Aorta (tissue), 5 donors: ENCODE data around the gene ANKAR. TPM values are rescaled to one million over a fixed set of nuclear protein-coding genes. Genes with fewer than 3 reads are reported as not detected.
"Not testable (repeated sequence)": the region's sequence is repeated elsewhere in the genome, so short reads cannot be mapped to it uniquely, and the experiment has no call there.

ENCODE experiments used
- ATAC-seq: fragments of 200-7000 bp; cut with Tn5 transposase; one replicate; pipeline ENCODE4 v1.9.1; 2022; ENCODE audit warnings: moderate library complexity; ENCODE audit not compliant: low FRiP score
- DNase-seq, 2 donors: peaks; one replicate each; pipeline ENCODE4 v3.0.0-alpha.2; 2020
- H3K27ac ChIP-seq, 2 donors: one replicate each; pipeline ENCODE4 v1.5.1; 2013; ENCODE audit warnings: low read length in 2 of 2, mild to moderate bottlenecking in 2 of 2, moderate library complexity in 2 of 2, control low read depth in 1 of 2, inconsistent platforms in 1 of 2, low read depth in 1 of 2
- H3K27me3 ChIP-seq, 2 donors: one replicate each; pipeline ENCODE4 v1.6.1; 2013; ENCODE audit warnings: control low read depth in 1 of 2, low read length in 1 of 2, mild to moderate bottlenecking in 1 of 2, moderate library complexity in 1 of 2; ENCODE audit not compliant: insufficient read depth in 2 of 2, control insufficient read depth in 1 of 2
- H3K36me3 ChIP-seq, 2 donors: one replicate each; pipeline ENCODE4 v1.6.1; 2013; ENCODE audit warnings: control low read depth in 1 of 2, low read length in 1 of 2, mild to moderate bottlenecking in 1 of 2; ENCODE audit not compliant: insufficient read depth in 2 of 2, control insufficient read depth in 1 of 2
- H3K4me1 ChIP-seq, 2 donors: one replicate each; pipeline ENCODE4 v1.6.1; 2013; ENCODE audit warnings: low read length in 2 of 2, control low read depth in 1 of 2, mild to moderate bottlenecking in 1 of 2, moderate library complexity in 1 of 2; ENCODE audit not compliant: insufficient read depth in 2 of 2, control insufficient read depth in 1 of 2
- H3K4me3 ChIP-seq, 2 donors: one replicate each; pipeline ENCODE4 v1.5.1; 2013; ENCODE audit warnings: low read length in 2 of 2, control low read depth in 1 of 2, mild to moderate bottlenecking in 1 of 2
- H3K9me3 ChIP-seq: one replicate; pipeline ENCODE4 v1.6.1; 2013; ENCODE audit warnings: mild to moderate bottlenecking, low read length; ENCODE audit not compliant: control insufficient read depth
- whole genome bisulfite sequencing, 2 donors: extraction: QIAGEN DNeasy Blood & Tissue Kit; methylation state at CpG; one replicate each; pipeline ENCODE4 v1.1.7; 2013; 5-methylcytosine and 5-hydroxymethylcytosine counted together
- intact Hi-C, 2 donors: fragments of 100-400 bp; cut with DNase I; formaldehyde crosslinking; loops; one replicate each; pipeline versions ENCODE4 v1.14.2 to v1.15.0; 2022
- polyA plus RNA-seq, 2 donors: library from polyadenylated mRNA; stranded (reverse); fragments of 200-250 nt; gene quantifications; one replicate each; pipeline ENCODE4 v1.2.3, GENCODE V29; 2013
- total RNA-seq, 2 donors: library from RNA; stranded (reverse); fragmentation: NEBNext Ultra II Directional; extraction: Animal tissue kit (Norgen Biotek cat#: 25700); gene quantifications; one replicate each; pipeline ENCODE4 v1.2.1, GENCODE V29; 2021
- donor health status: healthy with polysubstance abuse.
- donor health status: Bipolar disorder and iron deficiency.
- donor health status: DM: no; HTN: no; CAD: no.
- donor health status: DM: no; HTN: no; CAD: no.
- donor health status: DM: yes; HTN: yes; CAD: no.

ANKAR gene
- total and polyA plus RNA-seq, 4 donors = 1.0 to 27.2 (median 13.2) TPM

DNA sequence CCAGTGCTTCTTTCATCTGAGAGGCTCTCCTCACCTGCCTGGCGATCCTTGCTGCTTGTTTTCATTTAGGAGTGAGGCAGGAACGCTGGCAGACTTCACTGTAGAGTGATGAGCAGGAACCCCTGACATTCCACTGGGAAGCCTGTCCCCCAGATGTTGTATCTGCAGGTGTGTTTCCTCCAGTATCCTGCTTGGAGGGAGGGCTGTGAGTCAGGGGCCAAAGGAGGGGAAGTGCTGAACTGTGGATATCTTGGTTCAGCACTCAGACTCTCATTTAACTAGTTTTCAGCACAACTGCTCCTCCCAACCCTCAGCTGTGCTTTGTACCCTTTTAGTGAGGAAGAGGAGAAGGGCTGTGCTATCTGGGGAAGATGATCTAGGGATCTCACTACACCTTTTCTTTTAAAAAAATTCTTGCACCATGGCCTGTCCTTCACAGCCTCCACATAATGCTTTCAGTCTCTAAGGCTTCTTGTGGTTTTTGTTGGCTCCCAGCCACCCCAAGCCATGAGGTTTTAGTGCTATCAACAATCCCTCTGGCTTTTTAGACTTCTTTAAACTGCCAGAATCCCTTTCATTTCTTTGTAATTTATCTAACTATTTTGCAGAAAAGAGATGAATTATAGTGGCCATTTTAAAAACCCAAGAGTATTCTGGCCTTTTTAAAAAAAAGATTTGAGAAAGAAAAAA is 11.2 kb downstream of the ANKAR start:
- DNase-seq (peak in 1 of 2 donors; percentile 67), ATAC-seq (no peak)
- Histone ChIP-seq H3K36me3 (no peaks in the 10 kb centered on the region), H3K27me3 (no peaks in the 10 kb centered on the region), H3K27ac (no peak overlapping the region), H3K4me3 (no peak overlapping the region), H3K4me1 (no peaks in the 10 kb centered on the region), H3K9me3 (no peaks in the 10 kb centered on the region)
- intact Hi-C loops = no loop called here
- WGBS, 2 donors = 83 to 87% methylated on average over 2 of the region's 2 CpGs

DNA sequence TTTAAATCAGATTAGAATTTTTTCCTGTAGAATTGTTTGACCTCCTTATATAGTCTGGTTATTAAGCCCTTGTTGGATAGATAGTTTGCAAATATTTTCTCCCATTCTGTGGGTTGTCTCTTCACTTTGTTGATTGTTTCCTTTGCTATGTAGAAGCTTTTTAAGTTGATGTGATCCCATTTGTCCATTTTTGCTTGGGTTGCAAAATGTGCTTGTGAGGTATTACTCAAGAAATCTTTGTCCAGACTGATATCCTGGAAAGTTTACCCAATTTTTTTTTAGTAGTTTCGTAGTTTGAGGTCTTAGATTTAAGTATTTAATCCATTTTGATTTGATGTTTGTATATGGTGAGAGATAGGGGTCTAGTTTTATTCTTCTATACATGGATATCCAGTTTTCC is 13.3 kb downstream of the ANKAR start:
- intact Hi-C loops = not testable (repeated sequence)

DNA sequence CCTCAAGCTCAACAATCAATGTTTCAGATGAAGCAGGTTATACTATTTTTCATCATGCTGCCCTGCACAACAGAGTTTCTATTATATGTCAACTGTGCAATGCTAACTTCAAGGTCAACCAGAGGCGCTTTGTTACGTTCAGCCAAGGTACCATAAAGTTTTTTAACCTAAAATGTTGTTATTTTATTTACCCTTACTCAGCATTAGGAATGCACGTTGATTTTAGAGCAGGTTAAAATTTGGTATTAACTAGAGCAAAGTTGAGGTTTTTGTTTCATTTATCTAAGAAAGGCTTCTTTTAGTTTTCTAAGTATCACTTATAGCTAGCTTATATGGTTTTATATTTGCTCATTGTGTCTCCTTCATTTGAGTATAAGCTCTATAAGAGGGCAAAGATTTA is 21.8 kb downstream of the ANKAR start:
- Histone ChIP-seq H3K9me3 (no peaks in the 10 kb centered on the region), H3K4me1 (no peaks in the 10 kb centered on the region), H3K4me3 (no peak overlapping the region), H3K27me3 (no peaks in the 10 kb centered on the region), H3K27ac (no peak overlapping the region), H3K36me3 (peaks cover 0 to 1% of the 10 kb centered on the region in 2 donors)
- DNase-seq (no peak), ATAC-seq (no peak)
- intact Hi-C loops = loop anchor here in 1 of 2 donors (5.0 kb wide), 1 partner anchor 229 kb away; no protein-coding TSS in a partner anchor
- WGBS, 2 donors = 86 to 89% methylated on average over 3 of the region's 3 CpGs

More for the DNA sequence above, 13.3 kb downstream of the ANKAR start:
- not testable (repeated sequence) for H3K27me3 ChIP-seq, H3K9me3 ChIP-seq, DNase-seq, H3K4me1 ChIP-seq, H3K4me3 ChIP-seq, ATAC-seq, H3K27ac ChIP-seq, H3K36me3 ChIP-seq
- WGBS, 2 donors = 93 to 98% methylated on average over 1 of the region's 1 CpG

DNA sequence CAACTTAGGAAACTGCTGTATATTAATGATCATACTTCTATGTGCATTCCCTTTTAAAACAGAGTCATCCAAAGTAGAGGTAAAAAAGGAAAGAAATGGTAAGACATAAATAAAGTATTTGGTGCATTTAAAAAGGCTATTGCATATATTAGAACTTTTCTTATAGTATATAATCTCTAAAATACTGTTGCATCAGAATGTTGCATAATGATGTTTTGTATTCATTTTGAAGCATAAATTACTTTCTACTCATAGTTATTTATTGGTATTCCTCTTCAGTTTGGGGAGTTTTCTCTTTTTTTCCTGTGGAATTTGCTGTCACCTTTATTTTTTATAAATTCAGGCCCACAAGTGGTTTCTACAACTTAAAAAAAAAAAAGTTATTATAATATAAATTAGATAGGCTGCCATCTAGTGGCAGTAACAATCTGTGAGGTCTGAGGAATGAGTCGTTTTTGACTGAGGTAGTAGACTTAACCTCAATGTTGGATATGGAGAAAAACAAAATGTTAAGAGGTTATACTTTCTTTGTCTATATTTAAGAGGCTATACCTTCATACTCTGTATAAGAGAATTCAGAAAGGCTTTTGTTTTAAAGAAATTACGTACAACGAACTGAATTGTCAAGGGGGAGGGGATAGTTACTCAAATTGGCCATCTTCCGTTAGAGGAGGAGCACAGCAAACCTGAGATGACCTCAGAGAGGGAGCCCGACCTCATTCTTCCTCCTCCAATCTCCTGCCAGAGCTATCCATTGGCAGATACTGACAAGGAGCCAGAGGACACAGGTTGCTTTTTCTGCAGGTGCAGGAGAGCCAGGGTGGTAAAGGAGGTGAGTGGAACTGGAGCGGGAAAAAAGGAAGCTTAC is 23.8 kb downstream of the ANKAR start:
- Histone ChIP-seq H3K36me3 (no peaks in the 10 kb centered on the region), H3K27ac (no peak overlapping the region), H3K4me3 (no peak overlapping the region), H3K27me3 (no peaks in the 10 kb centered on the region), H3K9me3 (no peaks in the 10 kb centered on the region), H3K4me1 (no peaks in the 10 kb centered on the region)
- DNase-seq = no peak
- intact Hi-C loops = loop anchor here (2.0 to 5.0 kb wide), 2 partner anchors 37 to 231 kb away; partner anchors contain the start of gene ASNSD1 (in 2 of the 2)
- ATAC-seq = peak; percentile 68
- 22 to 25% methylated on average over 6 of the region's 6 CpGs for WGBS, 2 donors

DNA sequence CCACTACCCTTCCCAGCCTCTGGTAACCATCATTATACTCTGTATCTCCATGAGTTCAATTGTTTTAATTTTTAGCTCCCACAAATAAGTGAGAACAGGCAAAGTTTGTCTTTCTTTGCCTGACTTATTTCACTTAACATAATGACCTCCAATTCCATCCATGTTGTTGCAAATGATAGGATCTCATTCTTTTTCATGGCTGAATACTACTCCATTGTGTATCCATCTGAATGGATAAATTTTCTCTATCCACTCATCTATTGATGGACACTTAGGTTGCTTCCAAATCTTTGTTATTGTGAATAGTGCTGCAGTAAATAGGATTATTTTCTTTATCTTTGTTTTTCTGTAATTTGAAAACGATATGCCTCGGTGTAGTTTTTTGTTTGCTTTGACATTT is 26.2 kb downstream of the ANKAR start:
- intact Hi-C loops = no loop called here
- H3K36me3 ChIP-seq = peaks cover 0 to 2% of the 10 kb centered on the region in 2 donors
- H3K9me3 ChIP-seq = no peaks in the 10 kb centered on the region
- WGBS, 2 donors = 48 to 49% methylated on average over 2 of the region's 2 CpGs
- H3K27me3 ChIP-seq = no peaks in the 10 kb centered on the region
- ATAC-seq (no peak), DNase-seq (no peak)
- H3K4me3 ChIP-seq = no peak overlapping the region
- no peak overlapping the region for H3K27ac ChIP-seq
- no peaks in the 10 kb centered on the region for H3K4me1 ChIP-seq

DNA sequence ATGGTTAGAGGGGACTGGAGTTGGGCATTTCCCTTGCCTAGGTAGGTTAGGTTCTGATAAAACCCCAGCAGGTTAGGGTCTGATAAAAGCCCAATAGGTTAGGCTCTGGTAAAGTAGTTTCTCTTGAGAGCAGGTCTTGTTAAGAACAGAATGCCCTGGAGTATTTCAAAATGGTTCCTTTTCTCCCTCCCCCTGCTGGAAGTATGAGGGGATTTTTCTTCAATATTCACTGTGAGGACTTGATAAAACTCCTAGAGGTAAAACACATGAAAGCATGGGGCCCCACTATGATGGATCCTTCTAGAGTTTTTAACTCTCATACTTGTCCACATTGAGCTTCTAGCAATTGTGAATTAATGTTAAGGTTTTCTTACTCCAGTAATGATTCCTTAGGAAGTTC is 27.6 kb downstream of the ANKAR start:
- ATAC-seq = no peak
- no peak for DNase-seq
- peaks cover 0 to 3% of the 10 kb centered on the region in 2 donors for H3K36me3 ChIP-seq
- no peaks in the 10 kb centered on the region for H3K4me1 ChIP-seq
- H3K27ac ChIP-seq = no peak overlapping the region
- intact Hi-C loops = no loop called here
- no peaks in the 10 kb centered on the region for H3K9me3 ChIP-seq
- no peaks in the 10 kb centered on the region for H3K27me3 ChIP-seq
- no peak overlapping the region for H3K4me3 ChIP-seq

DNA sequence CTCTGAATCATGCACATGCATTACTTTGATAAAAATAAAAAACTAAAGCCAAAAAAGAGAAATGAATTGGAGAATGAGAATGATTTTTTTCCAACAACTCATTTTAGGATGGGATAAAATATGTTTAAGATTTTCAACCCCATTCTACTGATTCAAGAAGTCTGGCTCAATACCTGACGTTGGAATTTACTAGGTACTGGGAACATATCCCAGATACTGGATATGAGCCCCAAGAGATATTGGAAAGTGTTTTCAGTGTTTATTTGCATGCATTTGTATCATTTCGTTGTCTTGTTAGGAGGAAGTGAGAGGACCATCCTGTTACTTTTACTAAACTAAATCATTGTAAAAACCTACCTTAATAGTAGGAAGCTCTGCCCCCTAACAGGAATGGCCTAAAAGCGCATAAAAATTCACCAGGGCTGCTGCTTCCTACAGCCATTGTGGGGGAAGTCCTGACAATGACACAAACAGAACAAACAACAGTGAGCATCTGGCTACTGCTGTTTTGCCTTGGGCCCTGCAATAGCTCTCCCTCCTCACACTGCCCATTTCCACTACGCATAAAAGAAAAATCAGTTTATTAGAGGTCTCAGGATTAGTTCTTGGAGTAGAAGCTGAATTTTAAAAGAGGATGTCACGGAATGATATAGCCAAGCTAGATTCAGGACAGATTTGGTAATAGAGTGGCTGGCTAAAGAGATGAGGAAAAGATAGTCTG is 35.2 kb downstream of the ANKAR start:
- no peaks in the 10 kb centered on the region for H3K4me1 ChIP-seq
- H3K36me3 ChIP-seq = peaks cover 4 to 6% of the 10 kb centered on the region in 2 donors
- H3K9me3 ChIP-seq = no peaks in the 10 kb centered on the region
- 92 to 94% methylated on average over 5 of the region's 5 CpGs for WGBS, 2 donors
- H3K27me3 ChIP-seq = no peaks in the 10 kb centered on the region
- no peak for DNase-seq
- no peak overlapping the region for H3K4me3 ChIP-seq
- intact Hi-C loops = no loop called here
- H3K27ac ChIP-seq = no peak overlapping the region
- ATAC-seq = no peak

DNA sequence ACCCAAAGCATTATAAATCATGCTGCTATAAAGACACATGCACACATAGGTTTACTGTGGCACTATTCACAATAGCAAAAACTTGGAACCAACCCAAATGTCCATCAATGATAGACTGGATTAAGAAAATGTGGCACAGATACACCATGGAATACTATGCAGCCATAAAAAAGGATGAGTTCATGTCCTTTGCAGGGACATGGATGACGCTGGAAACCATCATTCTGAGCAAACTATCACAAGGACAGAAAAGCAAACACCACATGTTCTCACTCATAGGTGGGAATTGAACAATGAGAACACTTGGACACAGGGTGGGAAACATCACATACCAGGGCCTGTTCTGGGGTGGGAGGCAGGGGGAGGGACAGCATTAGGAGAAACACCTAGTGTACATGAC is 43.1 kb downstream of the ANKAR start:
- H3K4me1 ChIP-seq, H3K36me3 ChIP-seq, intact Hi-C loops, H3K27me3 ChIP-seq, H3K9me3 ChIP-seq, ATAC-seq, H3K27ac ChIP-seq, DNase-seq, H3K4me3 ChIP-seq: not testable (repeated sequence)
- WGBS, 2 donors = 90 to 91% methylated on average over 1 of the region's 1 CpG
